Esophagus muscularis mucosa (tissue), 4 donors: ENCODE results near the gene DNAJC2. TPM values are rescaled to one million over a fixed set of nuclear protein-coding genes. Genes with fewer than 3 reads are reported as not detected.
A peak's percentile ranks its signal among the peaks of the same experiment; 100 is the strongest.

Experiments used
- DNase-seq: peaks from one replicate; pipeline ENCODE4 v3.0.0-alpha.2; 2017; ENCODE audit errors: extremely low spot score
- H3K27ac ChIP-seq, 4 donors: fragments of 200-600 bp; sonication (generic); replicated peaks in 1 of 4; 1 replicate in 3 of 4; 2 replicates in 1 of 4; pipeline ENCODE4 v1.5.1; 2016 to 2019; ENCODE audit warnings: mild to moderate bottlenecking in 1 of 4
- H3K27me3 ChIP-seq, 4 donors: fragments of 200-600 bp; sonication (generic); one replicate each; pipeline versions ENCODE4 v1.5.1 to v1.6.0; 2016 to 2019
- H3K36me3 ChIP-seq, 4 donors: fragments of 200-600 bp; sonication (generic); one replicate each; pipeline ENCODE4 v1.5.1; 2016 to 2019
- H3K4me1 ChIP-seq, 4 donors: fragments of 200-600 bp; sonication (generic); one replicate each; pipeline ENCODE4 v1.5.1; 2016 to 2019
- H3K4me3 ChIP-seq, 4 donors: fragments of 200-600 bp; sonication (generic); 1 replicate in 2 of 4; 2 replicates in 2 of 4; pipeline ENCODE4 v1.5.1; 2016 to 2019; ENCODE audit warnings: mild to moderate bottlenecking in 4 of 4, moderate library complexity in 1 of 4
- H3K9me3 ChIP-seq, 4 donors: fragments of 200-600 bp; sonication (generic); 1 replicate in 3 of 4; 2 replicates in 1 of 4; pipeline ENCODE4 v1.5.1; 2016 to 2019
- CTCF ChIP-seq, 3 experiments: fragments of 200-600 bp in 2 of 3; fragments of 450-650 bp in 1 of 3; sonication (generic) in 2 of 3; IDR thresholded peaks; one replicate each; pipeline ENCODE4 v1.5.1; 2017 to 2019; ENCODE audit warnings: antibody characterized with exemption in 3 of 3, mild to moderate bottlenecking in 2 of 3, moderate library complexity in 1 of 3
- EP300 ChIP-seq: sonication (generic); formaldehyde crosslinking; IDR thresholded peaks from one replicate; pipeline ENCODE4 v1.6.1; 2017; ENCODE audit warnings: antibody characterized with exemption
- POLR2A ChIP-seq: fragments of 450-650 bp; IDR thresholded peaks from one replicate; pipeline ENCODE4 v1.6.1; 2017; ENCODE audit warnings: antibody characterized with exemption, moderate library complexity, mild to moderate bottlenecking, low read depth
- POLR2AphosphoS5 ChIP-seq, 2 donors: sonication (generic); formaldehyde crosslinking; IDR thresholded peaks; one replicate each; pipeline ENCODE4 v1.6.1; 2017; ENCODE audit warnings: antibody characterized with exemption in 2 of 2
- whole genome bisulfite sequencing: methylation state at CpG from one replicate; pipeline ENCODE4 v1.1.5; 2018; 5-methylcytosine and 5-hydroxymethylcytosine counted together
- intact Hi-C: fragments of 100-400 bp; cut with DNase I; formaldehyde crosslinking; loops from one replicate; pipeline ENCODE4 v1.15.1; 2023
- total RNA-seq, 4 donors: library from RNA; depleted of rRNA; stranded (reverse); fragments of >200 nt; gene quantifications; one replicate each; pipeline versions ENCODE4 v1.1.0 to v1.2.1, GENCODE V29; 2016

The DNAJC2 gene
- total RNA-seq, 4 donors from 2014 or later, result 10.1 to 15.9 (median 10.3) TPM

- TF ChIP-seq POLR2A (no peak), CTCF (IDR thresholded peaks at IDR 0.05) (no peak), POLR2AphosphoS5 (IDR thresholded peaks at IDR 0.05) (no peak), EP300 (no peak)
- Histone ChIP-seq H3K4me1 (peaks cover 15 to 30% (median 27%) of the 10 kb centered on the region in 4 donors), H3K27ac (no peak overlapping the region), H3K4me3 (no peak overlapping the region), H3K9me3 (no peaks in the 10 kb centered on the region), H3K27me3 (no peaks in the 10 kb centered on the region), H3K36me3 (peaks cover 32 to 76% (median 69%) of the 10 kb centered on the region in 4 donors)
- WGBS, result 54% methylated on average over 2 of the region's 2 CpGs
- DNase-seq, result no peak
- intact Hi-C loops, result no loop called here
Measured at GRCh38 chr7:103301441-103301840, 43.1 kb downstream of the DNAJC2 start.

GRCh38 chr7:103299660-103300059, 44.9 kb downstream of the DNAJC2 start:
- peaks cover 24 to 58% (median 52%) of the 10 kb centered on the region in 4 donors for H3K36me3 ChIP-seq
- WGBS, result 87% methylated on average over 6 of the region's 6 CpGs

GRCh38 chr7:103297837-103298179, 46.8 kb downstream of the DNAJC2 start:
- H3K4me1 ChIP-seq, result peaks cover 15 to 31% (median 28%) of the 10 kb centered on the region in 4 donors
- peak overlapping the region; percentile 78 to 86 (median 82) for H3K27ac ChIP-seq
- peaks cover 22 to 40% (median 34%) of the 10 kb centered on the region in 4 donors for H3K36me3 ChIP-seq
- no peaks in the 10 kb centered on the region for H3K9me3 ChIP-seq
- under 1% methylated on average over 7 of the region's 7 CpGs for WGBS
- DNase-seq, result no peak
- no peaks in the 10 kb centered on the region for H3K27me3 ChIP-seq
- TF ChIP-seq POLR2A, result no peak
- no peak for TF ChIP-seq CTCF (IDR thresholded peaks at IDR 0.05)
- no peak for TF ChIP-seq EP300
- TF ChIP-seq POLR2AphosphoS5 (IDR thresholded peaks at IDR 0.05), result no peak
- intact Hi-C loops, result loop anchor here (5.0 kb wide), 1 partner anchor 44 kb away; the partner anchor contains the start of gene DNAJC2
- peak overlapping the region; percentile 63 to 94 (median 78) for H3K4me3 ChIP-seq

More at GRCh38 chr7:103299660-103300059, 44.9 kb downstream of the DNAJC2 start:
- DNase-seq, result no peak
- Histone ChIP-seq H3K27me3 (no peaks in the 10 kb centered on the region), H3K4me3 (no peak overlapping the region), H3K9me3 (no peaks in the 10 kb centered on the region), H3K27ac (no peak overlapping the region), H3K4me1 (peaks cover 15 to 31% (median 28%) of the 10 kb centered on the region in 4 donors)
- TF ChIP-seq POLR2A, result no peak
- TF ChIP-seq POLR2AphosphoS5 (IDR thresholded peaks at IDR 0.05), result no peak
- no peak for TF ChIP-seq CTCF (IDR thresholded peaks at IDR 0.05)
- TF ChIP-seq EP300, result no peak
- intact Hi-C loops, result loop anchor here (5.0 kb wide), 1 partner anchor 43 kb away; the partner anchor contains the start of gene DNAJC2

GRCh38 chr7:103296901-103297836, 47.4 kb downstream of the DNAJC2 start, which contains the start of gene PMPCB:
Gene PMPCB (plus strand): TSS chr7:103297435. CDS start chr7:103297460, 25 bp downstream.
- DNase-seq, result peak; percentile 99
- H3K36me3 ChIP-seq, result peaks cover 22 to 34% (median 29%) of the 10 kb centered on the region in 4 donors
- no peaks in the 10 kb centered on the region for H3K9me3 ChIP-seq
- intact Hi-C loops, result loop anchor here (5.0 kb wide), 1 partner anchor 45 kb away; the partner anchor contains the start of gene DNAJC2
- H3K27me3 ChIP-seq, result no peaks in the 10 kb centered on the region
- 9% methylated on average over 17 of the region's 52 CpGs for WGBS
- peak within 1 kb of the TSS; percentile 63 to 94 (median 78) for H3K4me3 ChIP-seq
- H3K27ac ChIP-seq, result peak within 1 kb of the TSS; percentile 78 to 86 (median 82)
- H3K4me1 ChIP-seq, result peaks cover 15 to 31% (median 28%) of the 10 kb centered on the region in 4 donors
- TF ChIP-seq POLR2A (no peak), POLR2AphosphoS5 (IDR thresholded peaks at IDR 0.05) (peak; percentile 77 to 92), CTCF (IDR thresholded peaks at IDR 0.05) (peak; percentile 95 to 98 (median 96))
